IPS-18a (cell line): Measurements from ENCODE around the gene GUF1.
A peak's percentile ranks its signal among the peaks of the same experiment; 100 is the strongest.

Experiments
- H3K27ac ChIP-seq: one replicate; pipeline ENCODE4 v1.5.1; 2013; ENCODE audit warnings: low read length
- H3K27me3 ChIP-seq: one replicate; pipeline ENCODE4 v1.6.1; 2013; ENCODE audit warnings: mild to moderate bottlenecking, low read length; ENCODE audit not compliant: control insufficient read depth, insufficient read depth
- H3K36me3 ChIP-seq: one replicate; pipeline ENCODE4 v1.6.1; 2013; ENCODE audit warnings: low read depth, low read length; ENCODE audit not compliant: control insufficient read depth
- H3K4me1 ChIP-seq: one replicate; pipeline ENCODE4 v1.6.1; 2013; ENCODE audit warnings: low read depth, low read length; ENCODE audit not compliant: control insufficient read depth
- H3K4me3 ChIP-seq: one replicate; pipeline ENCODE4 v1.5.1; 2013; ENCODE audit warnings: low read length
- H3K9ac ChIP-seq: one replicate; pipeline ENCODE4 v1.6.1; 2013; ENCODE audit warnings: mild to moderate bottlenecking, low read length, moderate library complexity
- H3K9me3 ChIP-seq: one replicate; pipeline ENCODE4 v1.6.1; 2013; ENCODE audit warnings: low read depth, low read length; ENCODE audit not compliant: control insufficient read depth

GUF1 gene

GRCh38 chr4:44663539-44664263 is 14.5 kb upstream of the GUF1 start:
- Histone ChIP-seq H3K9me3 (no peaks in the 10 kb centered on the region), H3K4me1 (no peaks in the 10 kb centered on the region), H3K9ac (no peak overlapping the region), H3K36me3 (no peaks in the 10 kb centered on the region), H3K27ac (no peak overlapping the region), H3K27me3 (no peaks in the 10 kb centered on the region), H3K4me3 (no peak overlapping the region)

GRCh38 chr4:44668526-44668925 is 9.7 kb upstream of the GUF1 start:
- H3K4me3 ChIP-seq = no peak overlapping the region
- H3K9me3 ChIP-seq = no peaks in the 10 kb centered on the region
- no peaks in the 10 kb centered on the region for H3K36me3 ChIP-seq
- no peak overlapping the region for H3K9ac ChIP-seq
- H3K27me3 ChIP-seq = no peaks in the 10 kb centered on the region
- no peak overlapping the region for H3K27ac ChIP-seq
- no peaks in the 10 kb centered on the region for H3K4me1 ChIP-seq

GRCh38 chr4:44670506-44671199 is 7.6 kb upstream of the GUF1 start:
- Histone ChIP-seq H3K27me3 (no peaks in the 10 kb centered on the region), H3K4me3 (no peak overlapping the region), H3K27ac (no peak overlapping the region), H3K9me3 (no peaks in the 10 kb centered on the region), H3K4me1 (no peaks in the 10 kb centered on the region), H3K36me3 (no peaks in the 10 kb centered on the region), H3K9ac (no peak overlapping the region)

GRCh38 chr4:44671636-44672035 is 6.6 kb upstream of the GUF1 start:
- Histone ChIP-seq H3K36me3 (no peaks in the 10 kb centered on the region), H3K9ac (no peak overlapping the region), H3K4me1 (no peaks in the 10 kb centered on the region), H3K27ac (no peak overlapping the region), H3K27me3 (no peaks in the 10 kb centered on the region), H3K4me3 (no peak overlapping the region), H3K9me3 (no peaks in the 10 kb centered on the region)

- Histone ChIP-seq H3K9me3 (no peaks in the 10 kb centered on the region), H3K4me1 (peaks cover 4% of the 10 kb centered on the region), H3K4me3 (no peak overlapping the region), H3K27ac (no peak overlapping the region), H3K27me3 (no peaks in the 10 kb centered on the region), H3K9ac (no peak overlapping the region), H3K36me3 (no peaks in the 10 kb centered on the region)
Measured at GRCh38 chr4:44674471-44674870, 3.7 kb upstream of the GUF1 start.

- Histone ChIP-seq H3K36me3 (no peaks in the 10 kb centered on the region), H3K4me1 (peaks cover 9% of the 10 kb centered on the region), H3K9ac (no peak overlapping the region), H3K4me3 (no peak overlapping the region), H3K9me3 (no peaks in the 10 kb centered on the region), H3K27me3 (no peaks in the 10 kb centered on the region), H3K27ac (no peak overlapping the region)
Measured at GRCh38 chr4:44675366-44675765, 2.9 kb upstream of the GUF1 start.

GRCh38 chr4:44679060-44679459 is 840 bp downstream of the GUF1 start:
- H3K4me3 ChIP-seq = peak overlapping the region; percentile 81
- peaks cover 27% of the 10 kb centered on the region for H3K36me3 ChIP-seq
- peak overlapping the region; percentile 88 for H3K9ac ChIP-seq
- H3K27ac ChIP-seq = peak overlapping the region; percentile 72
- no peaks in the 10 kb centered on the region for H3K27me3 ChIP-seq
- no peaks in the 10 kb centered on the region for H3K9me3 ChIP-seq
- peaks cover 9% of the 10 kb centered on the region for H3K4me1 ChIP-seq

- H3K27me3 ChIP-seq = no peaks in the 10 kb centered on the region
- peaks cover 76% of the 10 kb centered on the region for H3K36me3 ChIP-seq
- H3K9ac ChIP-seq = no peak overlapping the region
- H3K9me3 ChIP-seq = no peaks in the 10 kb centered on the region
- H3K4me1 ChIP-seq = peaks cover 3% of the 10 kb centered on the region
- no peak overlapping the region for H3K4me3 ChIP-seq
- no peak overlapping the region for H3K27ac ChIP-seq
Measured at GRCh38 chr4:44684648-44685047, 6.4 kb downstream of the GUF1 start.

- H3K36me3 ChIP-seq = peaks cover 50% of the 10 kb centered on the region
- no peaks in the 10 kb centered on the region for H3K27me3 ChIP-seq
- no peak overlapping the region for H3K9ac ChIP-seq
- no peaks in the 10 kb centered on the region for H3K4me1 ChIP-seq
- no peak overlapping the region for H3K27ac ChIP-seq
- H3K4me3 ChIP-seq = no peak overlapping the region
- no peaks in the 10 kb centered on the region for H3K9me3 ChIP-seq
Measured at GRCh38 chr4:44700427-44700826, 22.2 kb downstream of the GUF1 start.

GRCh38 chr4:44701037-44701436 is 22.8 kb downstream of the GUF1 start:
- Histone ChIP-seq H3K27me3 (no peaks in the 10 kb centered on the region), H3K36me3 (peaks cover 45% of the 10 kb centered on the region), H3K9ac (no peak overlapping the region), H3K9me3 (no peaks in the 10 kb centered on the region), H3K4me3 (no peak overlapping the region), H3K4me1 (no peaks in the 10 kb centered on the region), H3K27ac (no peak overlapping the region)

- no peaks in the 10 kb centered on the region for H3K27me3 ChIP-seq
- no peaks in the 10 kb centered on the region for H3K9me3 ChIP-seq
- H3K4me1 ChIP-seq = no peaks in the 10 kb centered on the region
- H3K27ac ChIP-seq = no peak overlapping the region
- peaks cover 20% of the 10 kb centered on the region for H3K36me3 ChIP-seq
- H3K4me3 ChIP-seq = no peak overlapping the region
- no peak overlapping the region for H3K9ac ChIP-seq
Measured at GRCh38 chr4:44704673-44705072, 26.5 kb downstream of the GUF1 start.

- Histone ChIP-seq H3K9me3 (no peaks in the 10 kb centered on the region), H3K36me3 (no peaks in the 10 kb centered on the region), H3K9ac (no peak overlapping the region), H3K4me3 (no peak overlapping the region), H3K4me1 (no peaks in the 10 kb centered on the region), H3K27me3 (no peaks in the 10 kb centered on the region), H3K27ac (no peak overlapping the region)
Measured at GRCh38 chr4:44713125-44713524, 34.9 kb downstream of the GUF1 start.
